ENCODE data around the gene CLEC2B.
"Not testable (repeated sequence)": the region's sequence is repeated elsewhere in the genome, so short reads cannot be mapped to it uniquely, and the experiment has no call there.

Gene CLEC2B

DNA sequence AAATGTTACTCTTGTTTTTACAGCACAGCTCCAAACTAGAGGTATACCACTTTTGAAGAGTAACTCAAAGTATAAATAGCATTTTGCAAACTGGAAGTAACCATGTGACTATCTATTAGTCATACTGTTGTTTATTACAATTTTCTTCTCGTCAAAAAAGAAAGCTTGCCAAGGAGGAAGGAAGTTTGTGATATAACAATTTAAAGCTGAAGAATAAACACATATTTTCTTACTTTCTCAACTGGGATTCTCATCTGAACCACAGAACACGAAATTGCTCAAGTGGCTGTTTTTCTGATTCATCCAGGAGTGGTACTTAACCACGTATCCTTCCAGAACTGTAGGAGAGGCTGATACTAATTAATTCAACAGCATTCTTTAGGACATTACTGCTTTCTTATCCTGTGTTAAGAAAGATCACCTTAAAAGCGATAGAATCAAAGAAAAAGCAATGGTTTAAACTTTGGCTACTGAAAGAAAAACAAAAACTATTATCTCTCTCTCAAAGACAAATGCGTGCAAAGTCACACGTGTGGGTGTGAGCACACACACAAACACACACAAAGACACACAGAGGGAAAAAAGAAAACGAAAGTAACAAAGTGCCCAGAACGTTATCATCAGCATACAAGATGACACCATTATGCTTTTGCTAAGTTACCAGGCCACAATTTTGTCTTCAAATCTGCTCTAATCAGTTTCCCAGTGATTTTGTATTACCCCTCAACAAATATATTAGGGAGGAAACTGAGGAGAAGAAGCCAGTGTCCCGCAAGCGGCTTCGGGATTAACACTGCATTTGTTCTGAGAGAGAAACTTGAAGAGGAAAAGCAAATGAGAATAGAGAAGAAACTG lies at the start of gene CLEC2B:
Gene CLEC2B (minus strand): TSS at position 48 of the 855 bp plus-strand sequence.
- DNase-seq (ENCODE audit: low read depth), result no peak

DNA sequence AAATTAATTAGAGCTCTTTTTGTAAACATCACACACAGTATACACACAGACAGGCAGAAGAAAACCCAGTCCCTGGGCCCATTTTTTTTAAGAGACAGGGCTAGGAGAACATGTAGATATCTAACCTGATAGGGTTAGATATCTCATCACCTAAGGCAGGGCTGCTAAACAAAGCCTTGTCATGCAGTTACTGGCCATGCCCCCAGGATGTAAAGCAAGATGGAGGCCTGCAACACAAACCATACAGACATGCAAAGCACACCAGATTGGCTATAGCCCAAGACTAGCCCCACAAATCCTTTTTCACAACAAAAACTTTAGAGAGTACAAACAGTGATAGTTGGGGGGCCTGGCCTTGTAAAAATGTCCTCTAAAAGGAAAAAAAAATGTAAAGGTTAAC lies 42.6 kb upstream of the CLEC2B start:
- DNase-seq (ENCODE audit: low read depth), result no peak

DNA sequence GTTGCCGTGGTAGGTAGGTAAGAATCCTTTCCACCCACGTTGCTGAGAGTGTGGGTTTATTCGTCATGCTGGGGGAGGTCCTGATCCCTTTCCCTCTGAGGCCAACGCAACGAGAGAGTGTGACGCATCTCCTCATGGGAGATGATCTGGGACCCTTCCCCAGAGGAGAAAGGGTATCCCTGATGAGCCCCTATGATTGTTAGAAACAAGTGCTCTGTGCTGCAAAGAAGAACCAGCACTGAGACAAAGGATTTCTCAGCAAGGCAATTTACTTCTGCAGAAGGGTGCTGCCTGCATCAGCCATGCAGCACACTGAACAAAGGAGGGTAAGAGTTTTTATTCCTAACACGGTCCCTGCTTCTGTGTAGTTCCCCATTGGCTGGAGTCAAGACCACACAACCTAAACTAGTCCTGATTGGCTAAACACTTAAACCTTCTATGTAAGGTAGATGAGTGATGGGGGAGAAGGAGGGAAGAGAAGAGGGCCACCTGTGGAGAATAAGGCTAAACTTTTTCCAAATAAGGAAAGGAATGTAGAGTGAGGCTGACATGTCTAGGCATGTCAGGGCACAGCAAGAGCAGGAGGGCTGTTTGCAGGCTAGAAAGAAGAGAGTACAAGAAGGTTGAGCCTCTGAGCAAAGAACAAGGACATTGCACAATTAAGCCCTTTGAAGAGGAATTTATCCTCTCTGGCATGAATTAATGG lies 41.7 kb upstream of the CLEC2B start:
- DNase-seq (ENCODE audit: low read depth), result no peak

DNA sequence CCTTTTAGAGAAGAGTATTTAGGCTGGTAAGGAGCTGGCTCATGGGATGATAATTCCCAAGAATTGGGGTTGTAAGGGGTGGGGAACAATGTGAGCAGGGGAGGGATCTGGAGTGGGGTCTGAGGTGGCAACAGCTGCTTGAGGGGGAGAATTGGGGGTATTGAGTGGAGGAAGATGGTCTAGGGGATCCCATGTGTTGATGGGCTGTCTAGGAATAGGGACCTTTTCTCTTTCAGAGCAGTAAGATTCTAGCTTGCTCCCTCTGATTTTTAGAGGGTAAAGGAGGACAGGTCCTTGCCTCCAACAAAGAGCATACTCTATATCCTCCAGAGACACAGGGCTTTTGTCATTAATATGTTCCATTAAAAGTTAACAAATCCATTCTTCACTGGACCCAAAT lies 40.6 kb upstream of the CLEC2B start:
- DNase-seq (ENCODE audit: low read depth), result no peak

DNA sequence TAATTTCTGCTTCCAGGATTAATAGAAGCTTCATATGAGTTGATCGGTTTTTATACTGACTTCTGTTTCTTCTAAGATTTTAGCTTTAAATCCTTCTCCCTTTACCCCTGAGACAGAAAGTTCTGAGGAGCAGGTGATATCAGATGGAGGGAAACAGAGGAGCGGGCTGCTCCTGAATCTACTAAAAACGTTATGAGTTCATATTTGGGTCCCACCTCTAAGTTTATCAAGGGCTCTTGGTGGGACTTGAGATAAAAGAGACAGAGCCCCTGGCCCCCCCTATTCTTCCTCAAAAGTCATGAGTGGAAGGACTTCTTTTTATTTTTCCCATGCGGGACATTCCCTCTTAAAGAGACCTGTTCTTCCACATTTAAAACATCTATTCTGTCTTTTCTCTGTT lies 39.2 kb upstream of the CLEC2B start:
- no peak for DNase-seq (ENCODE audit: low read depth)

DNA sequence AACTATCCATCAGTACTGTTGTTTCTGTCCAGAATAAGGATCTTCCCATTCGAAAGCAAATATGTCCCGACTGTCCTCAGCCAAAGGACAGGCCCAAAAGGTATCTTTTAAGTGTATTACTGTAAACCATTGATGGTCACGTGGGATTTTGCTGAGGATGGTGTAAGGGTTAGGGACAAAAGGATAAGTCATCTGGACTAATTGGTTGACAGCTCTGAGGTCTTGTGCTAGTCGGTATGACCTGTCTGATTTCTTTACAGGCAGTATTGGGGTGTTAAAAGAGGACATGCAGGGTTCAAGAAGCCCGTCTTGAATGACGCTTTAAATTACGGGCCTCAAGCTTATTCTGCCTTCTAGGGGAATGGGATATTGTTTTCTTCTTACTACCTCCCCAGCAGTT lies 38.6 kb upstream of the CLEC2B start:
- no peak for DNase-seq (ENCODE audit: low read depth)

DNA sequence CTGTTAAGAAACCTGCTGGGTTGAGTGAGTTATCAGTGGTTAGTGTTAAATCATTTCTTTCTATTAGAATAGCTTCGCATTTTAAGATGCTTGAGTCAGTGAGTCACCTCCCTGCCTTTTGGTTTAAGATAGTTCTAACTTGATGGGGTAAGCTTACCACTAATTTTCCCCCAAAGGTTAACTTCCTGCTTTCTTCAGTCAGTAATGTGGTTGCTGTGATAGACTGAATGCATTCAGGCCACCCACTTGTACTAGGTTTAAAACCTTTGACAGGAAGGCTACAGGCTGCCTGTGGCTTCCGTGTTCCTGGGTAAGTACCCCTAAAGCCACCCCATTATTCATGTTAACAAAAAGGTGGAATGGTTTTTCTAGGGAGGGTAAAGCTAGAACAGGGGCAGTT lies 37.7 kb upstream of the CLEC2B start:
- DNase-seq (ENCODE audit: low read depth), result no peak

DNA sequence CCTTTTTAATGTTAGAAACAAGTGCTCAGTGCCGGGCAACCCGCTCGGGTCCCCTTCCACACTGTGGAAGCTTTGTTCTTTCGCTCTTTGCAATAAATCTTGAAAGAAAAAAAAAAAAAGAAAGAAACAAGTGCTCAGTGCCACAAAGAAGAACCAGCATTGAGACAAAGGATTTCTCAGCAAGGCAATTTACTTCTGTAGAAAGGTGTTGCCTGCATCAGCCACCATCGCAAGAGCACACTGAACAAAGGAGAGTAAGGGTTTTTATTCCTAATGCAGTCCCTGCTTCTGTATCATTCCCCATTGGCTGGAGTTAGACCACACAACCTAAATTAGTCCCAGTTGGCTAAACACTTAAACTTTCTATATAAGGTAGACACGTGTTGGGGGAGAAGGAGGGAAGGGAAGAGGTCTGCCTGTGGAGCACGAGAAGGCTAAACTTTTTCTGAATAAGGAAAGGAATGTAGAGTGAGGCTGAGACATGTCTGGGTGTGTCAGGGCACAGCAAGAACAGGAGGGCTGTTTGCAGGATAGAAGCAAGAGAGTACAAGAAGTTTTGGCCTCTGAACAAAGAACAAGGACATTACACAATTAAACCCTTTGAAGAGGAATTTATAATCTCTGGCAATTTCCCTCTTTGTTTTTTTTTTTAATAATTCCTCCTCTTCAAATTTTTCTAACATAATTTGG lies 33.5 kb upstream of the CLEC2B start:
- no peak for DNase-seq (ENCODE audit: low read depth)

DNA sequence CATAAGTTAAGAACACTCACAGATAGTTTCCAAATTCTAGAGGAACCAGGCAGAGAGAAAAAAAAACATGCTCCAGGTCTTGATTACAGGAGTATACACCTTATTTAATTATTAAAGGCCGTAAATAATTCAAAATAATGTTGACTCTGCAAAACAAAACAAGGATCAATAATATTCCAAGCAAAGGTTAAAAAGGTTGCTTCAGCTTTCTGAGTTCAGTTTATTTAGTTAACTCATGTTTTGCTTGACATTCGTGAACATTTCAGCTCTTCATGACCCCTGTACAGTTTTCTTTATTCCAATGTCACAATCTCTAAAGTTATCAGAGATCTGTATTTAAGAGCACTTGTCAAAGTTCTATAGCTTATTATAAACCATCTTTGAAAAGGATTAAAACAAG lies 31.8 kb upstream of the CLEC2B start:
- DNase-seq (ENCODE audit: low read depth), result no peak

DNA sequence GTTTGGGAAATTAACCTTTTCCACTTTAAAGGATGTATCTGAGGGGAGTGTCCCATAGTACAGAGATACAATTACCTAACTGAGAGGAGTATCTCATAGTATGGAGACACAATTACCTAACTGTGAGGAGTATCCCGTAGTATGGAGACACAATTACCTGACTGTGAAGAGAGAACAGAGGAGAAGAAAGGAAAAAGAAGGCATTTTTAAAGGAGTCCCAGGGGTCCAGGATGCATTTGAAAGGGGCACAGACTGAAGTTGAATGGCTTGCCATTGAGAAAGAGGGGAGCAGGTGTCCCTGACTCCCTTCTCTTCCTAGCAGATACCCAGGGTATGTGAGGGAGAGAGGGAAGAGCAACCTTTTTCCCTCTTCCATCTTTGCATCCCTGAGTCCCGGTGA lies 30.1 kb upstream of the CLEC2B start:
- no peak for DNase-seq (ENCODE audit: low read depth)

DNA sequence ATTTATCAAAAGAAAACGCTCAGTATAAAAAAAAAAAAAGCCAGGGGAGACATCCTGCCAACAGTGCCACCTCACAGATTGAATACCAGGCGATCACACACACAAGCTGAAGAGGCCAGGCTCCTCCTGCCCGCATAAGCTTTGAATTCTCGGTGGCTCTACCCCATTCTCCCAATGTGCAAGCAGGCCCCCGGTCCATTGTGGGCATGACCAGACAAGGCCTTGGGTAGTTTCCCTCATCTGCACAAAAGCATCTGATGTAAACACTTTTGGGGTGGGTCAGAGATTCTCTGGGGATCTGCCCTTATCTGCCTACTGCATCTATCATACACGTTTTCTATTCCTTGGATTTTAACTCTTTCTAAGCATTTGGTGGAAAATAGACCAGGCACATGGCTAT lies 28.4 kb upstream of the CLEC2B start:
- no peak for DNase-seq (ENCODE audit: low read depth)

DNA sequence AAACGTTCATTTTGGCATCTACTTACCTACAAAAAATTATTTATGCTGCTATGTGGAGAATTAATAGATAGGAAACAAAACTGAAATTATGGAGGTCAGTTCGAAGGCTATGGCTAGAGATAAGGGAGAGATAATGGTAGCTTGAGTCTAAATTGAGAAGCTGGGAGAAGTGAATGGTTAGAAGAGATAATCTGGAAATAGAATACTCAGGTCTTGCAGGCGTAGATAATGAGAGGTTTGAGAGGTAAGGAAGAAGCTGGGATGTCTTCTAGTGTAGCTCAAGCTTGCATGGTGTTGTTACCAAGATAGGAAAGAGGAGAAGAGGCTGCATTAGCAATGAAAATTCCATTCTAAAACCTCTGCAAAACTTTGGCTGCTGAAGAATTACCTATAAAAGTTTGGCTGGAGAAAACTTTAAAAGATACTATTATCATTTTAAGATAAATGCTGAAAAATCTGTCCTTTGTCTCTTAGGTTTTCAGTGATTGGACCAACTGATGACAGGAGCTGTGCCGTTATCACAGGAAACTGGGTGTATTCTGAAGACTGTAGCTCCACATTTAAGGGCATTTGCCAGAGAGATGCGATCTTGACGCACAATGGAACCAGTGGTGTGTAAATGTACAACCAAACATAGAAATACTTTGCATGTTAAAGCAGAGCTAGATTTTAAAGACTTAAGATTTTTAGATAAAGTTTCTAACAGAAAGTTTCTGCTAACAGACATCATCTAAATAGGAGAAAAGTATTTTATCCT lies 26.2 kb upstream of the CLEC2B start:
- no peak for DNase-seq (ENCODE audit: low read depth)

DNA sequence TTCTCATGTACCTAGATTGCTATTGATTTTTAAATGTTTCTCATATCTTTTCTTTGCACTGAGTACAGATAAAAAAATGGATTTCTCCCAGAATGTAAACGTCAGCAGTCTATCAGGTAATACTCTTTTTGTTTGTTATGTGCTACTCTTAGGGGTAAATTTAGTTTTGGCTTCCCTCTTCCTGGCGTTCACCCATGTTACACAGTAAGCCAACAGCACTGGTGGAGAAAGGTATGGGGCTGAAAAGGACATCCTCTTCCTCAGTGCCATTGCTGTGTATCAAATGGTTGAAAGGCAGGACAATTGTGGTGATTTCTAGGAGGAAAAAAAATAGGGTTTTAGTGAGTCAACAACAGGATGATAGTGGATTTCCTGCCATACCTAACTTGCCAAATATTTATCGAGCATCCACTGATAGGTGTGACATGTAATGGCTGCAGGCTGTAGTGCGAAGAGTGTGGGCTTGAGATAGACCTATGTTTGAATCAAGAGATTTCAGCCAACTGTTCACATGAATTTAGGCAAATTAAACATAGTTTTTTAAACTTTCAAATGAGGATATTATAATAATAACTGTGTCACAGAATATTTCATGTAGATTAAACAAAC lies 19.6 kb upstream of the CLEC2B start:
- DNase-seq (ENCODE audit: low read depth), result no peak

DNA sequence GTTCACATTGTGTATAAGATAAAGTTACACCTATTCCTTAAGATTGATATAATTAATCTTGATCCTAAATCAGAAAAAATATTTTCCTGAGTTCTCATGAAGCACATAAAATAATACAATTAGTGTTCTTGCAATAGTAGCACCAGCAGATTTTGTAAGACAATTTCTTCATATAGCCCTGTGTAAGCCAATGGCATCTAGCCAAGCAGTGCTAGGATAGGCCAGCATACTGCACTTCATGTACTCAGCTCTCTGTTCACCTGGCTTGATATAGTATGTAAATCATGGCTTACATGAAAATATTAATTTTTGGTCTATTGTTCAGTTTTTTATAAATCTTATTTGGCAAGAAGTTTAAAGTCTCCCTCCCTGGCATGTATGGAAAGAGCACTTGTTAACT lies 14.0 kb upstream of the CLEC2B start:
- no peak for DNase-seq (ENCODE audit: low read depth)

DNA sequence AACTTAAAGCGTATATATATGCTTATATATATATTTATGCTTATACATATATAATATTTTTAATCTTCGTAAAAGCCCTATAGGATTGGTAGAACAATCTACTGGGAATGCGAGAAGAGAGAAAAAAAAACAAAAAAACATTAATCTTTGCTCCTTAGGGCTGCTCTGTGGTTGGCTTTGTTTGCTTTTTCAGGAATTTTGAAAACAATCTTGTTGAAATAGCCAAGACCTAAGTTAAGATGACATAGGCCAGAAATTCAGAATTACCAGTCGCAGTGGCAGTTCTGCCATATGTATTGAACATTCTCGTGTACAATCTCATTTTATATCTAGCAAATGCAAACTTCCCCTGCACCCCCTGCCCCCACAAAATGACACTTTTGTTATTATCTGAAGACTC lies 12.8 kb upstream of the CLEC2B start:
- DNase-seq (ENCODE audit: low read depth), result no peak

DNA sequence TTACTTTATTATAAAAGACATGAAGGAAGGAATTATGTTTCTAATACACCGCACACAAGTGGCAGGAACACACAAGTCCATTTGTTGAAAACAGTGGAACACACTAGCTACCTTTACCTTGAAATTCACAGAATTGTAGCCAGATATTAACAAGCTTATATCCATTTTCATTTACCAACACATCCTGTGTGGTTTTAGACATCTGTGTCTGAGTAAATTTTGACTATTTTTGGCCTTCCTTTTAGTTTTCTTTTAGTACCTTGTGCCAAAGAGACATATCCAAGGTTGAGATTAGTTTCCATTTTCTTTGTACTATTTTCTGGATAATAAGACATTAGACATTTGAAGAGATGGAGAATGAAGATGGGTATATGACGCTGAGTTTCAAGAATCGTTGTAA lies 12.1 kb upstream of the CLEC2B start, which contains the start of gene KLRF2:
Gene KLRF2 (plus strand): TSS at position 244 of the 400 bp plus-strand sequence. CDS start 107 bp downstream, at position 351.
- DNase-seq (ENCODE audit: low read depth), result no peak

DNA sequence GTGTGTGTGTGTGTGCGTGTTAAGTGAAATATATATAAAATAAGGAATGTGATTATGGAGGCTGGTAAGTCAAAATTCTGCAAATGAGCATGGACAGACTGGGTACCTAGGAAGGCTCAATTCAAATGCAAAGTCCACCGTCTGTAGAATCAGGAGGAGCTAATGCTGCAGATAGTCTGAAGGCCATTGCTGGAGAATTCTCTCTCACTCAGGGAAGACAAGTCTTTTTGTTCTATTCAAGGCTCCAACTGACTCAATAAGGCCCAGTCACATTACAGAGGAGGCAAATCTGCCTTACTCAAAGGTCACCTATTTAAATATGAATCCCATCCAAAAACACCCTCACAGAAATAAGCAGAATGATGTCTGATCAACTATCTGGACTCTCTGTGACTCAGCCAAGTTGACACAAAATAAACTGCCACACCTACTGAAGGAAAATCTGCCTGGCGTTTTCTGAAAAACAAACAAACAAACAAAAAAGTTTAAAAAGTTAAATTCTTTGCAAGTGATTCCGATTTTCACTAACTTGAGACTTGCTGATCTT lies 11.5 kb upstream of the CLEC2B start:
- DNase-seq (ENCODE audit: low read depth), result no peak

DNA sequence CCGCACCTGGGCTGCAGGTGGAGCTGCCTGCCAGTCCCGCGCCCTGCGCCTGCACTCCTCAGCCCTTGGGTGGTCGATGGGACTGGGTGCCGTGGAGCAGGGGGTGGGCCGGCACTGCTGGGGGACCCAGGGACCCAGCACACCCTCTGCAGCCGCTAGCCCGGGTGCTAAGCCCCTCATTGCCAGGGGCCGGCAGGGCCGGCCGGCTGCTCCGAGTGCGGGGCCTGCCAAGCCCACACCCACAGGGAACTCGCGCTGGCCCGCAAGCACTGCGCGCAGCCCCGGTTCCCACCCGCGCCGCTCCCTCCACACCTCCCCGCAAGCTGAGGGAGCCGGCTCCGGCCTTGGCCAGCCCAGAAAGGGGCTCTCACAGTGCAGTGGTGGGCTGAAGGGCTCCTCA lies 7.0 kb upstream of the CLEC2B start:
- not testable (repeated sequence) for DNase-seq (ENCODE audit: low read depth)

DNA sequence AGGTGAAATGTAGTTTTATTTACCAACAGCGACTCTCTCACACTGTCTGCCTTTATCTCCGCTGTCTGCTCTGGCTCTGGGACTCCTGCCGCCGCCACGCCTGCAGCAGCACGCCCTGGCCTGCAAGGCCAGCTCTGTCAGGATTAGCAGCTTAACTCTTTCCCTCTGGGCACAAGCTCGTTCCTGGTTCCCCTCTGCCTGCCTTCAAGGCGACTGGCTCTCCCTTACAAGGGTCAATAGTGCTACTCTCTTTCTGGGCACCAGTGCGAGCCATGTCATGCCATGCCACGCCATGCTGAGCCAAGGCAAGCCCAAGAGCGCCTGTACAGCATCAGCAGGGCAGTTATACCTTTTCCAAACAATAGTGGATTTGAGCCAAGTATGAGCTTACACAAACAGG lies 3.6 kb upstream of the CLEC2B start:
- DNase-seq (ENCODE audit: low read depth), result no peak

DNA sequence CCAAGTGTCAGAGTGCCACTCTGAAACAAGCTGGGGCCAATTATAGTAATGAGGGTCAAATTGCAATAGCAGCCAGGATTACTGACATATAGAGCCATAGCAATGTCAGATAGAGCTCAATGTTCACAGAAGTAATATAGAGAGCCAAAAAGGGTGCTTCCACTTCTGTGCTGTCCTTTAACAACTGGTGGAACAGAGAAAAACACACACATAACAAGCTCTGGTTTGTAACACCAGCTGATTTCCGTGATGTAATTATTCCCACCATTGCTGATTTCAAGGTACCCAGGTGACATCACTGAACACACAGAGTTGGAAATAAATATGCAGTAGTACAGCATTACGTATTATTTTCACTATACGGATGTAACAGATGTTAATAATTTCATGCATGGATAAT lies 3.0 kb upstream of the CLEC2B start:
- DNase-seq (ENCODE audit: low read depth), result no peak

DNA sequence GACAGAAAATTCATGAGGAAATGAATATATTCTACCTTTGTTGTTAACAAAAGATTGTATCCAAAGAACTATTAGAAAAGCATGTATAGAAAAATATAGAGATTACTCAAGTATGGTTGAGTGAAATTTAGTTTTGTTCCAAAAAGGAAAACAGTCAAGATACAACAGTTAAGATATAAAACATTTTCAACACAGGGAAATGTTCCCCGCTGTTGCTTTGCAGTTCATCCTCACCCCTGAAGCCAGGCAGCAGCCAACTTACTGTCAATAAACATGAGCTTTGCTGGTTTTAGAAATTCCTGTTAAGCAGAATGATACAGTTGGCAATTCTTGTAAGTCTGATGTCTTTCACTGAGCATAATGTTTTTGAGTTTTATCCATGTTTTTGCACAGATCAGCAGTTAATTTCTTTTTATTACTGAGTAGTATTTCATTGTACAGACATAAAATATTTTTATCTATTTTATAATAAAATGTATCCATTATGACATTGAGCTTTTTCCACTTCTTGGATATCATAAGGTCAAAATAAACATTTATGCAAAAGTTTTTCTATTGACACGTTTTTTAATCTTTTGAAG lies 1.2 kb upstream of the CLEC2B start:
- DNase-seq (ENCODE audit: low read depth), result no peak
